ENCODE data around the gene CFAP52.

The CFAP52 gene

GRCh38 chr17:9669551-9670008 is 93.1 kb downstream of the CFAP52 start:
- no peak for TF ChIP-seq CTCF (IDR thresholded peaks at IDR 0.05; ENCODE audit: low read depth, low read length)
- no peaks in the 10 kb centered on the region for H3K9me3 ChIP-seq
- no peak for DNase-seq

GRCh38 chr17:9670596-9670995 is 94.2 kb downstream of the CFAP52 start:
- no peak for DNase-seq
- Histone ChIP-seq H3K9me3 (no peaks in the 10 kb centered on the region), H3K4me3 (ENCODE audit: low read depth, low read length) (no peak overlapping the region), H3K36me3 (no peaks in the 10 kb centered on the region), H3K27me3 (no peaks in the 10 kb centered on the region), H3K4me1 (no peaks in the 10 kb centered on the region)
- no peak for TF ChIP-seq CTCF (IDR thresholded peaks at IDR 0.05; ENCODE audit: low read depth, low read length)

More at GRCh38 chr17:9669551-9670008, 93.1 kb downstream of the CFAP52 start:
- no peaks in the 10 kb centered on the region for H3K4me1 ChIP-seq
- H3K27me3 ChIP-seq: no peaks in the 10 kb centered on the region
- no peaks in the 10 kb centered on the region for H3K36me3 ChIP-seq
- H3K4me3 ChIP-seq (ENCODE audit: low read depth, low read length): no peak overlapping the region

GRCh38 chr17:9671559-9671958 is 95.1 kb downstream of the CFAP52 start:
- H3K4me3 ChIP-seq (ENCODE audit: low read depth, low read length): no peak overlapping the region
- TF ChIP-seq CTCF (IDR thresholded peaks at IDR 0.05; ENCODE audit: low read depth, low read length): no peak
- no peak for DNase-seq
- H3K4me1 ChIP-seq: no peaks in the 10 kb centered on the region
- H3K9me3 ChIP-seq: no peaks in the 10 kb centered on the region
- no peaks in the 10 kb centered on the region for H3K27me3 ChIP-seq
- H3K36me3 ChIP-seq: no peaks in the 10 kb centered on the region

- H3K4me3 ChIP-seq (ENCODE audit: low read depth, low read length): no peak overlapping the region
- H3K4me1 ChIP-seq: no peaks in the 10 kb centered on the region
- no peaks in the 10 kb centered on the region for H3K36me3 ChIP-seq
- H3K9me3 ChIP-seq: no peaks in the 10 kb centered on the region
- TF ChIP-seq CTCF (IDR thresholded peaks at IDR 0.05; ENCODE audit: low read depth, low read length): no peak
- no peaks in the 10 kb centered on the region for H3K27me3 ChIP-seq
- no peak for DNase-seq
These were observed 95.8 kb downstream of the CFAP52 start for GRCh38 chr17:9672266-9672665.

GRCh38 chr17:9672691-9673090 is 96.2 kb downstream of the CFAP52 start:
- Histone ChIP-seq H3K27me3 (no peaks in the 10 kb centered on the region), H3K9me3 (no peaks in the 10 kb centered on the region), H3K36me3 (no peaks in the 10 kb centered on the region), H3K4me1 (no peaks in the 10 kb centered on the region), H3K4me3 (ENCODE audit: low read depth, low read length) (no peak overlapping the region)
- no peak for TF ChIP-seq CTCF (IDR thresholded peaks at IDR 0.05; ENCODE audit: low read depth, low read length)
- DNase-seq: no peak

- Histone ChIP-seq H3K4me1 (no peaks in the 10 kb centered on the region), H3K27me3 (no peaks in the 10 kb centered on the region), H3K36me3 (no peaks in the 10 kb centered on the region), H3K4me3 (ENCODE audit: low read depth, low read length) (no peak overlapping the region), H3K9me3 (no peaks in the 10 kb centered on the region)
- TF ChIP-seq CTCF (IDR thresholded peaks at IDR 0.05; ENCODE audit: low read depth, low read length): no peak
- DNase-seq: no peak
These were observed 99.6 kb downstream of the CFAP52 start for GRCh38 chr17:9676084-9676483.
